Midbrain (tissue), 1 donor: Measurements from ENCODE around the gene PITPNB.

Experiments
- DNase-seq: peaks from one replicate; lab custom pipeline; 2025; lab: John Stamatoyannopoulos, UW

The PITPNB gene

GRCh38 chr22:27919222-27919941, at the start of gene PITPNB:
Gene PITPNB, minus strand, starts transcription at chr22:27919256. Its CDS starts 65 bp downstream, at chr22:27919191.
- DNase-seq: peak; percentile 98

DNA sequence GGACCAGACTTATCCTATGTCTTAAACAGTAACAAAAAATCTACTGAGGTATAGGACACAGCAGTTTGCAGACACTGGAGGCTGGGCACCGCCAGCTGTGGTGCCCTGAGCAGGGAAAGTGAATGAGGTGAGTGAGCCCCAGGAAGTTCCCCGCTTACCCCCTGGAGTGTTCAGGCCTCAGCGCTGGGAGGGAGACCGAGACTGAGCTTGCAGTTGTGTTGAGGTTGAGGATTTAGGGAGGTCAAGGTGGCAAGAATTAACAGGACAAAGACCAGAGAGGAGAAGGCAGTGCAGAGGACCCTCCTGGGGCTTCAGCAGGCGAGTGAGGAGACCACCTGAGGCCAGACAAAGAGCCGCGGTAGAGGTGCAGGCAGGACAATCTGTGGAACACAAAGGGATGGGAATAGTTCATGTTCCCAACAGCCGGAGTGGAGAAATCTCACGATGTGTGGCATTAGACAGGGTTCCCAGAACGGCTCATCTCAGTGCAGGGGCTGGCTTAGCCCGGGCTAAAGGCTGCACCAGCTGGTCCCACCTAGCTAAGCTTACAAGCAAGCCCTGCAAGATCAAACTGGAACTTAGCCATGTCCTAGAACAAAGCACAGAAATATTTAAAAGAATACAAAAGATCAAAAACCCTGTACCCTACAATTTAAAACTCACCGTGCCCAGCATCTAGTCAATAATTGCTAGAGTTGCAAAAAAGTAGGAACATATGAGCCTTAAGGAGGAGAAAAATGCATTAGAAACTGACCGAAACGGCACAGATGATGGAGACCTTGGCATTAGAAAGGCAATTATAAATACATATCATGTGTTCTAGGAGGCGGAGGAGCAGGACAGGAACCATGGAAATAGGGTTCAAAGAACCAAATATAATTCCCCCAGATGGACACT, 47.4 kb upstream of the PITPNB start:
- DNase-seq: no peak

DNA sequence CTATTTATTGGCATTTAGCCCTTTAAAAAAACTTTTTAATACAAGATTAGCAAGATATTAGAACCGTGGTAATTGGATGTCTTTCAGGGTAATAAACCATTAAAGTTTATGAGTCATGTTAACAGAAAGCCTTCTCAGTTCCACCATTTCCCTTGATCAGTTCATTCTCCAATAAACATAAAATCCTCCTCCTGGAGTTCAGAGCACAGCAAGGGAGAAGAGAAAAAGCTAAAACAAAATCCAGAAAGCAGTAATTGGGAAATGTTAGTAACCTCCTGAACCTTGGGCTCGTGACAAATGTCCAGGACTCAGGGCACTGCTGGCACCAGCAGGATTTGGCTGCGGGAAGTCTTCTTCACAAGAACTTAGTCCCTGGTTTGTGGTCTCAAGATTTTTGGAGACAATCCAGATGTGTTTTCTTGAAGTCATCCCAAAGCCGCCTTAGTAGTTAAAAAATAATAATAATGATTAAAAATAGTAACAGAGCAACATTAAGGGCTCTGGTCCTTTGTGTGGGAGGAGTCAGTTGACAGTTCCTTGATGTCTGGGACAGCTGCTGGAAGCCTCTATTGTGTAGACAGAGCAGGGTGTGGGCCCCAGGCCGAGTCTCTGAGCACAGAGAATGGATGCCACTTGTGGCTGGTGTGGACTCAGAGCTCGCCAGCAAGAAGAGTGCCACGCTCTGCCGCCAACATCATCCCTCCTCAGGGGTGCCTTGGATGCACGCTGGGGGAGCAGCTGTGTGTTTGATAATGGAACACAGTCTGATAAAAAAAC, 43.4 kb upstream of the PITPNB start:
- DNase-seq: no peak

- no peak for DNase-seq
These were observed 42.6 kb upstream of the PITPNB start for GRCh38 chr22:27961680-27962079.

GRCh38 chr22:27961182-27961581, 42.1 kb upstream of the PITPNB start:
- DNase-seq: no peak

GRCh38 chr22:27959335-27960090, 40.5 kb upstream of the PITPNB start:
- DNase-seq: no peak

DNA sequence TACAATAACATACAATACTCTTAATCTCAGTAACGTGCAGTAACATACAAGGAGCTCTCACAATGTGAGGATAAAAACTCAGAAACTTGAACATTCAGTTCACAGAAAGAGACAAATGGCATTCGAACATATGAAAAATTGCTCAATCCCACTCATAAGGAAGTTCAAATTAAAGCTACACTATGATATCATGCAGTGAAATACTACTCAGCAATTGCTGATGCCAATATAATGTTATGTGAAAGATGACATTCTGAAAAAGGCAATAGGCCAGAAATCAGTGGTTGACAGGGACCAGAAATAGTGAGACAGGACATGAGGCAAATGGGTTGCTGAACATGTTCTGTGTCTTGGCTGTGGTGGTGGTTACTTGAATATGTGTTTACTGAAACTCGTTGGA, 33.7 kb upstream of the PITPNB start:
- no peak for DNase-seq

DNA sequence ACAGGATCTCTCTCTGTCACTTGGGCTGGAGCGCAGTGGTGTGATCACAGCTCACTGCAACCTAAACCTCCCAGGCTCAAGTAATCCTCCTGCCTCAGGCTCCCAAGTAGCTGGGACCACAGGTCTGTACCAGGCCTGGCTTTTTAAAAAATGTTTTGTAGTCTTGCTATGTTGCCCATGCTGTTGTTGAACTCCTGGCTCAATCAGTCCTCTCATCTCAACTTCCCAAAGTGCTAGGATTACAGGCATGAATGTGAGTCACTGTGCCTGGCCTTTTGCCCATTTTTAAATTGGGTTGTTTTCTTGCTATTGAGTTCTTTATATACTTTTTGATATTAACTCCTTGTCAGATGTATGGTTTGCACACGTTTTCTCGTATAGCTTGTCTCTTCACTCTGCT, 33.0 kb upstream of the PITPNB start:
- DNase-seq: no peak

DNA sequence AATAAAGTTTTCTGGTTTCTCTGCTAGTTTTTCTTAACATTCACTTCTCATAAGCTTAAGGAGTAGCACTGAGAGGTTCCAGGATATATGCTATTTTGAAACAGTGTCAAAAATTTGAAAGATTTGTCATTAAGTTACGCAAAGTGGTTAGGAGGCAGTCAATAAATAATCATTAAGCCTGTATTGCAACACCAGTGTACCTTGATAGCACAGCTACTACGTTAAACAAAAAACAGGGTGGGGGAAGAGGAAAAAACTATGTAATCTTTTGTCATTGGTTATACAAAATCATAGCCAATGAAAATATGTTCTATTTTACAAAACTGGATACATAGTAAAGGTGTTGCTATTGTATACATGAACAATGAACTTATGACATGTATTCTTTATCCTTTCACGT, 30.4 kb upstream of the PITPNB start:
- no peak for DNase-seq

DNA sequence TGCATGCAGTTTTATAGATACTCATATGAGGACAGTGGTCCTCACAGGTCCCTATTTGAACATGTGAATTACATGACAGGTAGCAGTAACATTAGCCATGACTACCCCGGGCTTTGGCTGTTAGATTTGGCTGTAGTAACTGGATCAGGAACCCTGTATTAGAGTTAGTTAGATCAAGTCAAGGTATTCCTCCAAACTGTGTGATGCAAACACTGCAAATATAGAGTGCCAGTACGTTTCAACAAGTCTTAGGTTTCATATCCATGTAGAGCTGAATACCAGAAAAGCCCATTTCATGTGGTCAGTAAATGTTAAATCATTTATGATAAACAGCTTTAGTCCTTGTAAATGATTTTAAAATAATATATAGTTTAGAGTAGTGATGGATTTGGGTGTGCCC, 29.5 kb upstream of the PITPNB start:
- DNase-seq: no peak

GRCh38 chr22:27947448-27947847, 28.4 kb upstream of the PITPNB start:
- no peak for DNase-seq

DNA sequence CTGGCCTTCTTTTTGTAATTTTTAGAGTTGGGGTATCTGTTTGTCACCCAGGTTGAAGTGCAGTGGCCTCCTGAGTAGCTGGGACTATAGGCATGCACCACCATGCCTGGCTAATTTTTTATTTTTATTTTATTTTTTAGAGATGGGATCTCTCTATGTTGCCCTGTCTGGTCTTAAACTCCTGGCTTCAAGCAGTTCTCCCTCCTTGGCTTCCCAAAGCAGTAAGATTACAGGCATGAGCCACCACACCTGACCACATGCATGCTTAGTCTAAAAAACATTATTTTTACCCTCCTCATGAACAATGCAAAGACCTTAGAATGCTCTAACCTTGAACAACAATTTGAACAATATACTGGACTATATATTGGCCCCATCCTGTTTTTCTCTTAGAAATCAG, 22.1 kb upstream of the PITPNB start:
- DNase-seq: no peak

GRCh38 chr22:27937453-27937852, 18.4 kb upstream of the PITPNB start:
- DNase-seq: no peak

GRCh38 chr22:27935897-27936296, 16.8 kb upstream of the PITPNB start:
- no peak for DNase-seq

GRCh38 chr22:27934069-27934468, 15.0 kb upstream of the PITPNB start:
- DNase-seq: no peak

DNA sequence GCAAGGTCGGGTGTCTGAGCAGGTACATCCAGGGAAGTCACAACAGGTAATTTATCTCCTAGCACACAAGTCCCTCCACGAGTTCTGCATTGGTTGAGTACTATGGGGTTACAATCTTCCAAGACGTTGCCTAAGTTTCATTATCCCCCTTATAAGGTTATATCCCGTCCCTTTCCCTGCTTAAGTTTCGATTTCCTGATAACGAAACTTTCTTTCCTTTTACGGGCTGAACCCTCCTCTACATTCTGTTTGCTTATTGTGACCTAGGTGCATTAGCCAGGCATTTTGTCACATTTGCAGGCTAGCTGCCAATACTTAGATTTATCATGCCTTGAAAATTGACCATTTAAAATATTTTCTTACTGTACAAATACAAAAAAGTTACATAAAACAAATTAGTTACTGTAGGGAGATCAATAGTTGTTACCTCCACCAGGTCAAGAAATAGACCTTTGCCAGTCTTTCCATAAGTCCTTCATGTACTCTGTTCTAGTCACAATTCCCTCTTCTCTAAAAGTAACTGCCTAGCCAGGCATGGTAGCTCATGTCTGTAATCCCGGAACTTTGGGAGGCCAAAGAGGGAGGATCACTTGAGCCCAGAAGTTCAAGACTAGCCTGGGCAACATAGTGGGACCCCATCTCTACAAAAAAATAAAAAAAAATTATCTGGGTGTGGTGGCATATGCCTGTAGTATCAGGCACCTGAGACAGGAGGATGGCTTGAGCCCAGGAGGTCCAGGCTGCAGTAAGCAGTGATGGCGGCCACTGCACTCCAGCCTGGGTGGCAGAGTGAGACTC, 14.3 kb upstream of the PITPNB start:
- no peak for DNase-seq

DNA sequence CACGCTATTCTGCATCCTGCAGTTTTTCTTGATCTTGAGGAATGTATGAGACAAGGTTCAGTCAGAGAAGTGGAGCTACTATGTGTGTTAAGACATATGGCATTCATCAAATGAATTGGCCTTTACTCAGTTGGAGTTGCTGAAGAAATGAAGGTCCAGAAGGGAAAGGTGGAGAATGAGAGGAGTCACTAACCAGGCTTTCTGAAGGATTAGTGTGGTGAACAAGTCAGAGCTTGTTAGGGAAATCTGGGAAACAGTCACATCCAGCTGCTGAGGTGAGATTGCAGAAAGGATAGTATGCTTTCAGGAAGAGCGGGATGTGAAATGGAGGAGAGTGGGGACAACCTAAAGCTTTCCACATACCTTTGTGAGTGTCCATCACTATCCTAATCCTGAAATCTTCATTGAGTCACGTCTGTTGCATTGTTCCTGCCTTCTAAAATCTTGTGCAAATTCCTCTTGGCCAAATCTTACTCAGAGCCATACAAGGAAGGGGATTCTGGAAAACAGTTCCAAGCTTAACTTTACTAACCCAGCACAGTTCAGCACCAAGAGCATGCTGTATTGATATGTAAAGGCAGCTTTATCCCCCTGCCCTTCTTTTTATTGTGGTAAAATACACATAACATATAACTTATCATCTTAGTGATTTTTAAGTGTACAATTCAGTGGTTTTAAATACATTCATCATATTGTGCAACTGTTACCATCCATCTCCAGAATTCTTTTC, 11.4 kb upstream of the PITPNB start:
- no peak for DNase-seq

DNA sequence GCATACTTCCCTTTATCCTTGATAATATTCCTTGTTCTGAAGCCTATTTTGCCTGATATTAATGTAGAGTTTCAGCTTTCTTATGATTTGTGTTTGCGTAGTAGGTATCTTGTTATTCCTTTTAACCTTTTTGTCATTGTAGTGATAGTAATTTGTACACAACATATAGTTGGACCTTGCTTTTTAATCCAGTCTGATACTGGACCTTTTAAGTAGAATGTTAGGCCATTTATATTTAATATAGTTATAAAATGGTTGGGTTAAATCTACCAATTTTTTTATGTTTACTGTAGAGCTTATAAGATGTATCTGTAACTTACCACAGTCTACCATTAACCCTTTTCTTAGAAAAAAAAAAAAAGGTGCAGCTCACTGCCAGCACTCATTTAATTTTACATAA, 8.6 kb upstream of the PITPNB start:
- DNase-seq: no peak

- no peak for DNase-seq
These were observed 6.3 kb upstream of the PITPNB start for GRCh38 chr22:27925331-27925730.
